Mucosa of descending colon (tissue), 3 donors: Measurements from ENCODE around the gene TMEM109. TPM values are rescaled to one million over a fixed set of nuclear protein-coding genes. Genes with fewer than 3 reads are reported as not detected.

Experiments used
- ATAC-seq: fragments of 200-7000 bp; cut with Tn5 transposase; one replicate; pipeline ENCODE4 v1.9.1; 2020; ENCODE audit warnings: mild to moderate bottlenecking, moderate library complexity
- DNase-seq, 3 donors: peaks; one replicate each; pipeline ENCODE4 v3.0.0-alpha.2; 2020
- H3K36me3 ChIP-seq: fragments of 200-600 bp; one replicate; pipeline ENCODE4 v1.8.0; 2021; ENCODE audit warnings: low read depth, mild to moderate bottlenecking
- H3K4me1 ChIP-seq: fragments of 200-600 bp; one replicate; pipeline ENCODE4 v1.8.0; 2021; ENCODE audit warnings: low read depth, mild to moderate bottlenecking
- H3K4me3 ChIP-seq: fragments of 200-600 bp; one replicate; pipeline ENCODE4 v1.8.0; 2021; ENCODE audit warnings: mild to moderate bottlenecking
- H3K9me3 ChIP-seq: fragments of 200-600 bp; one replicate; pipeline ENCODE4 v1.8.0; 2021; ENCODE audit warnings: mild to moderate bottlenecking
- CTCF ChIP-seq: fragments of 200-600 bp; IDR thresholded peaks from one replicate; pipeline ENCODE4 v1.8.0; 2022; ENCODE audit warnings: antibody characterized with exemption, mild to moderate bottlenecking
- intact Hi-C, 2 donors: fragments of 100-400 bp; cut with DNase I in 1 of 2; cut with micrococcal nuclease in 1 of 2; formaldehyde crosslinking; loops; one replicate each; pipeline versions ENCODE4 v1.11.0 to v1.11.1; 2022; cut with DNase I, micrococcal nuclease
- total RNA-seq, 3 donors: library from RNA; stranded (reverse); fragmentation: NEBNext Ultra II Directional in 2 of 3; extraction: Animal tissue kit (Norgen Biotek cat#: 25700) in 2 of 3; gene quantifications; one replicate each; pipeline versions ENCODE4 v1.2.1 to v1.2.4, GENCODE V29; 2021 to 2023
- donor health status: DM: no; HTN: no; CAD: no; lungs with moderate emphysema.
- donor health status: DM: no; HTN: no; CAD: no.
- donor health status: DM: no; HTN: yes; CAD: no.

The TMEM109 gene
- total RNA-seq, 3 donors from 2014 or later = 35.8 to 95.2 (median 46.6) TPM

- Histone ChIP-seq H3K9me3 (no peaks in the 10 kb centered on the region), H3K4me3 (no peak overlapping the region), H3K36me3 (no peaks in the 10 kb centered on the region), H3K4me1 (no peaks in the 10 kb centered on the region)
- ATAC-seq = peak; percentile 28
- TF ChIP-seq CTCF = no peak
- DNase-seq = peak in 2 of 3 donors; percentile 32 to 55
- intact Hi-C loops = no loop called here
These were observed 41.6 kb upstream of the TMEM109 start for GRCh38 chr11:60872124-60872960.

GRCh38 chr11:60872961-60873524 lies 40.9 kb upstream of the TMEM109 start:
- intact Hi-C loops = no loop called here
- ATAC-seq (peak; percentile 23), DNase-seq (peak in 1 of 3 donors; percentile 49)
- no peaks in the 10 kb centered on the region for H3K4me1 ChIP-seq
- H3K4me3 ChIP-seq = no peak overlapping the region
- H3K36me3 ChIP-seq = no peaks in the 10 kb centered on the region
- H3K9me3 ChIP-seq = no peaks in the 10 kb centered on the region
- no peak for TF ChIP-seq CTCF

DNA sequence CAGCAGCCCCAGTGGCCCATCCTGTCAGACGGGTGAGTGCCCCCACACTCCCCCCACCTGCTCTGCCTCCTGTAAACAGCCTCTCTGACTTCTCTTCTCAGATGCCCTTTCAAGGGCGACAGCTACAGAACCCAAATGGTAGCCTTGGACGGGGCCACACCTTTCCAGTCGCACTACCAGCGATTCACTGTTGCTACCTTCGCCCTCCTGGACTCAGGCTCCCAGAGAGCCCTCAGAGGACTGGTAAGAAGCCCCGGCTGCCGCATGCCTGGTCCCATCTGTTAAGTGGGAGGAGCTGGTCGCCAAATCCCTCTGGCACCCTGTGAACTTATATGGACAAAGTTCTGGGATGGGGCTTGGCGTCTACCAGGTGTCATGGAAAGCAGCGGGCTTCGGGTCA lies 40.4 kb upstream of the TMEM109 start:
- DNase-seq = peak in 1 of 3 donors; percentile 39
- Histone ChIP-seq H3K36me3 (no peaks in the 10 kb centered on the region), H3K4me3 (no peak overlapping the region), H3K4me1 (no peaks in the 10 kb centered on the region), H3K9me3 (no peaks in the 10 kb centered on the region)
- ATAC-seq = no peak
- intact Hi-C loops = no loop called here
- TF ChIP-seq CTCF = no peak

- Histone ChIP-seq H3K4me3 (no peak overlapping the region), H3K4me1 (no peaks in the 10 kb centered on the region), H3K36me3 (no peaks in the 10 kb centered on the region), H3K9me3 (no peaks in the 10 kb centered on the region)
- intact Hi-C loops = no loop called here
- no peak for TF ChIP-seq CTCF
- peak in 1 of 3 donors; percentile 27 for DNase-seq
- no peak for ATAC-seq
These were observed 39.3 kb upstream of the TMEM109 start for GRCh38 chr11:60874421-60875365.

DNA sequence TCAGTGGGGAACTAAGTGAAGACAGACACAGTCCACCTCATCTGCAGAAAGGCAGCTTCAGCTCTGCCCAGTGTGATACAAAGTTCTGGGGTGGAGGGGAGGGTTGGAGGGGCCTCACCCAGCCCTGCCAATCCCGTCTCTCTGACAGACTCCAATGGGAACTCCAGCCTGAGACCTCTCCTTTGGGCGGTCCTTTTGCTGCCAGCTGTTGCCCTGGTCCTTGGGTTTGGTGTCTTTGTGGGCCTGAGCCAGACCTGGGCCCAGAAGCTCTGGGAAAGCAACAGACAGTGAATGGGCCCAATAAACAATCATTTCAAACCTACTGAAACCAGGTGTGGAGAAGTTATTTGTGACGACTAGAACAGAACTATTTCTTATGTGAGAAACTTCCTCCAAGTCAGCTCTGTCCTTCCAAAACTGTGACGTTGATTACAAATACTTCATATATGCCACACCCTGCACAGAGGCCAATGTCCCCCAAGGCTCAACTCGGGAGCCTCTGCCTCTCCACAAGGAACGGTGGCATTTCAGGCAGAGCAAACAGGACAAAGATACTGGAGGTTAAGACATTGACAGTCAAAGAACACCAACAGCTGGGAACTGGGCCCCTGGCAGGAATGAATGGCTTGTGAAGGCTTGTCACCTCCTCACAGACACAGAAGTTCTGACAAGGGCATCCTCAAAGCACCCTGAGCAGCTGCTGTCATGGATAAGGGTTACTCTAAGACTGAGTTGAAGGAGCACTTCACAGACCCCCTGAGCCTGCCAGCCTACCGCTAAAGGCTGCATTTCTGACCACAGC lies 38.4 kb upstream of the TMEM109 start:
- H3K36me3 ChIP-seq = no peaks in the 10 kb centered on the region
- peak; percentile 10 for ATAC-seq
- intact Hi-C loops = no loop called here
- no peaks in the 10 kb centered on the region for H3K4me1 ChIP-seq
- DNase-seq = peak in 1 of 3 donors; percentile 7
- TF ChIP-seq CTCF = no peak
- no peak overlapping the region for H3K4me3 ChIP-seq
- no peaks in the 10 kb centered on the region for H3K9me3 ChIP-seq
